Activated CD8-positive, alpha-beta memory T cell treated with anti-CD3 and anti-CD28 coated beads, Interleukin-2, amount 50 U/mL, for 48 hours (primary cell): ENCODE data around the gene COL6A1.
A peak's percentile ranks its signal among the peaks of the same experiment; 100 is the strongest.
"Not testable (repeated sequence)": the region's sequence is repeated elsewhere in the genome, so short reads cannot be mapped to it uniquely, and the experiment has no call there.

Experiments
- DNase-seq: peaks from one replicate; pipeline ENCODE4 v3.0.0-alpha.2; 2020

Gene COL6A1

GRCh38 chr21:45994759-45995685, 13.5 kb downstream of the COL6A1 start:
- DNase-seq: peak; percentile 46

GRCh38 chr21:45995686-45996179, 14.2 kb downstream of the COL6A1 start:
- DNase-seq: peak; percentile 49

DNA sequence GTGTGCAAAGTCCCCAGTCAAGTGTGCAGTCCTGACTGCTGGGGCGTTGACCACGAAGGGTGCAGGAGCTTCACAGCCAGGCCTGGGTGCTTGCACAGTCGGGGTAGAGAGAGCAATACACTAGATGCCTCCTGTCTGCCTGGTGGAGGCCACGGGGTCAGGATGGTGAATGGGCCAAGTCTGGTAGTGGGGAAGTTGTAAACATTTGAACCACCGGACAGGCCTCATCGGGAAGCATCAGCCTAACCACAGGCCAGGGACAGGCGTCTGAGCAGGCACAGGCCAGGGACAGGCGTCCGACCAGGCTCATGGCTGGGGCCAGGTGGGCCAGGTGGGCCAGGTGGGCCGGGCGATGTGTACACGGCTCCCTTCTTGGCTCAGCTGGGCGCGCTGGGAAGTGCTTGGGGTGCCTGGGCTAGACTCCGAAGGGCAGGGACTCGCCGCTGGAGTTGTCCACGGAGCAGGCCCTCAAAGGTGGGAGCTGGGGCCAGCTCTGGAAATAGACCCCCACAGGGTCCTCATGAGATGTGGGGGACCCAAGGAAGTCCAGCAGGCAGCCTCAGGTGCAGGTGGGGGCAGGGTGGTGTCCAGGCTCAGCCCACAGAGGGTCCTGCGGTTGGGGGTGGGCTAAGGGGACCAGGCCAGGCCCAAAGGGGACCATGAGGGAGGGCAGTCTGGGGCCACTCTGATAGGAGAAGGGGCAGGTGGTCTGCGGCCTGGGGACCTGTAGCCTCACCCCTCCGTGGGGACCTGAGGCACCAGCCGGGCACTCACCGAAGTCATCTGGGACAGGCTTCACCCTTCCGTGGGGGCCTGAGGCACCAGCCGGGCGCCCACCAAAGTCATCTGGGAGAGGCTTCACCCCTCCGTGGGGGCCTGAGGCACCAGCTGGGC, 15.0 kb downstream of the COL6A1 start:
- DNase-seq: peak; percentile 37

DNA sequence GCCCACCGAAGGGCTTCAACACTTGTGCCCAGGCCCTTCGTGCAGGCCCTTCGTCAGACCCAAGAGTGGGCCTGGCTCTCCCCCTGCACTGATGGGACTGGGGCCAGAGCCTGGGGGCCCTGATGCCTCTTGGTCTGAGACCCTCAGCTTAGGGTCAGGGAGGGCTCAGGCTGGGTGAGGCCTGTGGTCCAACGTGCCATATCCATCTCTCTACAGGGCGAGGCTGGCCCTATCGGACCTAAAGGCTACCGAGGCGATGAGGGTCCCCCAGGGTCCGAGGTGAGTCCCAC, 15.6 kb downstream of the COL6A1 start:
- DNase-seq: peak; percentile 42

DNA sequence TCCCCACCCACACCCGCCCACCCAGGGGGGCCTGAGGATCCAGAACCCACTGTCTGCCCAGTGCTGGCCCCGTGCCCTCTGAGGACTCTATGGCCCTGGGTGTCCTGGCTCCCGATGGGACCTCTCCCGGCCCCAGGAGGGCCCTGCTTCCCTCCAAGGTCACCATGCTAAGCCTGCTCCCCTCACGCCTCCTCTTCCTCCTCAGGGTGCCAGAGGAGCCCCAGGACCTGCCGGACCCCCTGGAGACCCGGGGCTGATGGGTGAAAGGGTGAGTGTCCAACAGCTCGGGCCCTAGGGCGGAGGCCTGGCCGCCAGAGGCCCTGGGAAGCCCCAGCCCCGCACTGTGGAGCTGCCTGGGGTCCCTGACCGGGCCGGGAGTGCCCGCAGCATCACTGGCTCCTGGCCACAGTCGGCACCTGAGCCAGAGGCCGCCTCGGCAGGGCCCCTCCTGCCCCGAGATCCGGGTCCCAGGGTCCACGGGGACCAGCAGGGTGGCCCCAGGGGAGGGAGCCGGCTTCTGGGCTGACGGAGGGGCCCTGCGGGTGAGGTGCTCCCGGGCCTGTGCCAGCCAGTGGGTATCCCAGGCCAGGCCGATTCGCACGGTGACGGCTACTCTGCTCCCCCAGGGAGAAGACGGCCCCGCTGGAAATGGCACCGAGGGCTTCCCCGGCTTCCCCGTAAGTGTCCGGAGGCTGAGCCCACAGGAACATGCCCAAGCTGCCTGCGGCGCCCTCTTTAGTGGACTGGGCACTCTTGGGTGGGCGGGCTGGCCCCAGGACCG, 16.1 kb downstream of the COL6A1 start:
- no peak for DNase-seq

DNA sequence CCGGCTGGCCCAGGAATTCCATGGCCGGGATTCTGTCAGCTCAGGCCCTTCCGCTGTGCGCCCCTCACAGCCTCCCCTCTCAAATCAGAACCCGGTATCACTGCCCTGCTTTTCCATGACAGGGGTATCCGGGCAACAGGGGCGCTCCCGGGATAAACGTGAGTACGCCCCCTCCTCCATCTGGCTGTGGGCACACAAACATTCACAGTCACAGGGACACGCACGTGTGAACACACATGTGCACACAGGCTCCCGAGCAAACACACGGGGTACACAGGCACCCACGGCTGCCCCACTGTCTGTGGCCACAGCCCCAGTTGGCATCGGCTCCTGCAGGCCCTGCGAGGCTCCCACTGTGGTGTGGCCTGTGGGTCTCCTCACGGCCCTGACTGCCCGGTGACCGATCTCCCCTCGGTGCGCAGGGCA, 16.7 kb downstream of the COL6A1 start:
- DNase-seq: no peak

DNA sequence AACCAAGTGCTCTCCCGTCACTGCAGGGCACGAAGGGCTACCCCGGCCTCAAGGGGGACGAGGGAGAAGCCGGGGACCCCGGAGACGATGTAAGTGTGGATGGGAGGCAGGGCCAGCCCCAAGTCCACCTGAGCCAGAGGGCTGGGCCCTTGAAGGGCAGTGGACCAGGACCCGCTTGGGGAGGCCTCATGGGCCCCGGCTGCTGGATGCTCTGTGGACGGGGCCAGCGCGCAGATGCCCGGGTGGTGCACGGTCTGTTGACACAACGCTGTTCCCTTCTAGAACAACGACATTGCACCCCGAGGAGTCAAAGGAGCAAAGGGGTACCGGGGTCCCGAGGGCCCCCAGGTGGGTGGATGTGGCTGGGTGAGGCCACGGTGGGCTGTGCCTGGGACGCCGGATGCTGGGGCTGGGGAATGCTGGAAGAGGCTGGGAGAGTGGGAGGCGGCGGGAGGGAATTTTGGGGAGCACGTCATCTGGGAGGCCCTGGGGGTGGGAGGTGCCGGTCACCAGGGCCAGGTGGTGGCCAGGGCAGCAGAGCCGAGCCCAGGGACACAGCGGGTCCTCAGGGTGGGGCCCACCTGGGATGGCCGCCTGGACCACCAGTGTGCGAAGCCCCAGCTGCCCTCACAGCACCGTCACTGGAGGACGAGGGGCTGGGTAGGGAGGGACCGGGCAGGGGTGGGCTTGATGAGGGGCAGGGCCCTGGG, 17.5 kb downstream of the COL6A1 start:
- peak; percentile 26 for DNase-seq

DNA sequence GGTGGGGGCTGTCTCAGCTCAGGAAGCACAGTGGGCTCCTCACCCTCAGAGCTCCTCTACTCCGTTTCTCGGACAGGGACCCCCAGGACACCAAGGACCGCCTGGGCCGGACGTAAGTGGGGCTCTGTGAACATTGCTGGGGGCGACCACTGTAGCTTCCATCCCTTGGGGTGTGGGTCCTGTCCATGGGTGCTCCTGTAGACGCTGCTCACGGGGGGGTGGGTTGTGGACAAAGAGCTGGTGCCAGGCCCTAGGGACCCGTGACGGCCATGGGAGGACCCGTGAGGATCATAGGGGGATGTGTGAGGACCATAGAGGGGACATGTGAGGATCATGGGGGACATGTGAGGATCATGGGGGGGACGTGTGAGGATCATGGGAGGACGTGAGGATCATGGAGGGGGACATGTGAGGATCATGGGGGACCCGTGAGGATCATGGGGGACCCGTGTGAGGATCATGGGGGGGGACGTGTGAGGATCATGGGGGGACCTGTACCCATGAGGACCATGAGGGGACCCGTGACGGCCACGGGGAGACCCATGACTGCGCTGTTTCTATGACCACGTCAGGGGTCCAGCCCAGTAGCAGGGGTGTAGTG, 18.1 kb downstream of the COL6A1 start:
- no peak for DNase-seq

DNA sequence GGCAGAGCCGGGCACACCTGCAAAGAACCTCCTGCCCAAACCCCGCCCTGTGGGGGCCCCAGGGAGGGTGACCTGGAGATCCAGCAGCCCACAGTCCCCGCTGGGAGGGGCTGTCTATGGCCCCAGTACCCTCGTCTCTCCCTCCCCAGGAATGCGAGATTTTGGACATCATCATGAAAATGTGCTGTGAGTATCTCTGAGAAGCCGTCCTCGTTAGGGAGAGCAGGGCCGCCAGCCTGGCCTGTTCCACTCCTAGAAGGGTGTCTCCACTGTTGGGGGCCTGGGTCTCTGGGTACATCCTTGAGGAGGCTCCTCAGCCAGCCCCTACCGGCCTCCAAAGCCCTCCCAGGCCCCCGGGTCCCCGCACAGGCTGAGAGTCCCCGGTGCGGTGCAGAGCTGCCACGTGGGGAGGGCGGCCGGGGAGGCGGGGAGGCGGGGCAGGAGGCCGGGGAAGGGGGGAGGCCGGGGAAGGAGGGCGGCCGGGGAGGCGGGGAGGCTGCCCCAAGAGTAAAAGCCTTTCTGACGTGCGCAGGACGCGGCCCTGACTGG, 18.7 kb downstream of the COL6A1 start:
- peak; percentile 35 for DNase-seq

DNA sequence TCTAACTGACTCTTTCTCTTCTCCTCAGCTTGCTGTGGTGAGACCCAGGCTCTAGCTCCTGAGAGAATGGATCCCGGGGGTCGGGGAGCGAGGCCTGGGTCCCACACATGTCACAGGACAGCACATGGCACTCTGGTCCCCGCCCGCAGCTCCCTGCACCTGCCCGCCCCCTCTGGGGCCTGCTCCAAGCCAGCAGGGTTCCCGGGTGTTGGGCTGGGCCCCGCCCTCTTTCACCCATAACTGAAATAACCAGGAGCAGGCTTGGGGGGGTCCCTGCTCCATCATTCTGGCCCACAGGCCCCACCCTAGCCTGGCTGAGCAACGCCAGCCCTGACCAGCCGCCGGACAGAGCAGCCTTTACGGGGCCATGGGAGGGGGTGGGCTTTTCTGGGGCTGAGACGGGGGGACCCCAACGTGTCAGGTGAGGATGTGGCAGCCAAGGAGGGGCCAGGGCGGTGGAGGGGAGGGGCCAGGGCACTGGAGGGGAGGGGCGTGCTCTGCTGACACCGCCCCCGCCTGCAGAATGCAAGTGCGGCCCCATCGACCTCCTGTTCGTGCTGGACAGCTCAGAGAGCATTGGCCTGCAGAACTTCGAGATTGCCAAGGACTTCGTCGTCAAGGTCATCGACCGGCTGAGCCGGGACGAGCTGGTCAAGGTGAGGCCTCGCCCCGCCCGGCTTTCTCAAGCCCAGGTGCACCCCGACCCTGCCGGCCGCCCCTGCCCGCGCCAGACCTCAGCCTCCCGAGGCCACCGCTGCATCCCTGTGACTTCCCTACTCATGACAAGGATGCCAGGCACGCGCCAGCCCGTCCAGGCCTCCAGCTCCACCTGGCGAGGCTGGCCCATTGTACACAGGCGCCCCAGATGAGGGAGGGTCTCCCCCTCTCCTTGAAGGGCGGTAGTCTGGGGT, 19.4 kb downstream of the COL6A1 start:
- DNase-seq: peak; percentile 33

DNA sequence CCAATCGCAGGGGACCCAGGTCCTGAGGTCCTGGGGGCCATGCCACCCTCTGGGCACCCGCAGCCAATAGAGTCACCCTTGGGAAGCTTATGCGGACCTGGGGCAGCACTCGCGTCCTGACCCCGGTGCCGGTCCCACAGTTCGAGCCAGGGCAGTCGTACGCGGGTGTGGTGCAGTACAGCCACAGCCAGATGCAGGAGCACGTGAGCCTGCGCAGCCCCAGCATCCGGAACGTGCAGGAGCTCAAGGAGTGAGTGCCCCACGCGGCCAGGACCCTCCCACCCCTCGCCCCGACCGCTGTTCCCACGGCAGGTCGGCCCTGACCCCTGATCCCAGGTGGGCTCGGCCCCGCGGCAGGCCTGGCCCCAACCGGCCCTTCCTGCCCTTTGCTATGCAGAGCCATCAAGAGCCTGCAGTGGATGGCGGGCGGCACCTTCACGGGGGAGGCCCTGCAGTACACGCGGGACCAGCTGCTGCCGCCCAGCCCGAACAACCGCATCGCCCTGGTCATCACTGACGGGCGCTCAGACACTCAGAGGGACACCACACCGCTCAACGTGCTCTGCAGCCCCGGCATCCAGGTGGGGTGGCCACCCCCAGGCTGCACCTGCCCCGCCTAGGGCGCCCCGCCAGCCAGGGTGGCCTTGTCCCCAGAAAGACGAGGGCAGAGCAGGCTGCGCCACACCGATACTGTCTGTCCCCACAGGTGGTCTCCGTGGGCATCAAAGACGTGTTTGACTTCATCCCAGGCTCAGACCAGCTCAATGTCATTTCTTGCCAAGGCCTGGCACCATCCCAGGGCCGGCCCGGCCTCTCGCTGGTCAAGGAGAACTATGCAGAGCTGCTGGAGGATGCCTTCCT, 20.5 kb downstream of the COL6A1 start:
- peak; percentile 43 for DNase-seq

- peak; percentile 36 for DNase-seq
Measured at GRCh38 chr21:46002841-46003574, 21.4 kb downstream of the COL6A1 start.

- no peak for DNase-seq
Measured at GRCh38 chr21:46003575-46004007, 22.0 kb downstream of the COL6A1 start.

DNA sequence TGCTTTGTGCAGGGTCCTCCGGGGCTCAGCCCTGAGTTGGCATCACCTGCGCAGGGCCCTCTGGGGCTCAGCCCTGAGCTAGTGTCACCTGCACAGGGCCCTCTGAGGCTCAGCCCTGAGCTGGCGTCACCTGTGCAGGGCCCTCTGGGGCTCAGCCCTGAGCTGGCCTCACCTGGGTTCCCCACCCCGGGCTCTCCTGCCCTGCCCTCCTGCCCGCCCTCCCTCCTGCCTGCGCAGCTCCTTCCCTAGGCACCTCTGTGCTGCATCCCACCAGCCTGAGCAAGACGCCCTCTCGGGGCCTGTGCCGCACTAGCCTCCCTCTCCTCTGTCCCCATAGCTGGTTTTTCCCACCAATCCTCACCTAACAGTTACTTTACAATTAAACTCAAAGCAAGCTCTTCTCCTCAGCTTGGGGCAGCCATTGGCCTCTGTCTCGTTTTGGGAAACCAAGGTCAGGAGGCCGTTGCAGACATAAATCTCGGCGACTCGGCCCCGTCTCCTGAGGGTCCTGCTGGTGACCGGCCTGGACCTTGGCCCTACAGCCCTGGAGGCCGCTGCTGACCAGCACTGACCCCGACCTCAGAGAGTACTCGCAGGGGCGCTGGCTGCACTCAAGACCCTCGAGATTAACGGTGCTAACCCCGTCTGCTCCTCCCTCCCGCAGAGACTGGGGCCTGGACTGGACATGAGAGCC, 22.7 kb downstream of the COL6A1 start:
- peak; percentile 33 for DNase-seq

GRCh38 chr21:46005081-46005480, 23.5 kb downstream of the COL6A1 start:
- peak; percentile 35 for DNase-seq

DNA sequence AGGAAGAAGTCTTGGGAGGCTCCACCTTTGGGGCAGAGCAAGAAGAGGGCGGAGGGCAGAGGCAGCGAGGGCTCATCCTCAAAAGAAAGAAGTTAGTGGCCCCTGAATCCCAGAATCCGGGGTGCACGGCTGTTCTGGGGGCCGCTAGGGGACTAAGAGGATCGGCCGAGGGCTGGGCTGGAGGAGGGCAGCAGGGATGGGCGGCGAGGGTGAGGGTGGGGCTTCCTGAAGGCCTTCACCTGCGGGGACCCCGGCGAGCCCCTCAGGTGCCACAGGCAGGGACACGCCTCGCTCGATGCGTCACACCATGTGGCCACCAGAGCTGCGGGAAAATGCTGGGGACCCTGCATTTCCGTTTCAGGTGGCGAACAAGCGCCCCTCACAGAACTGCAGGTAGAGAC, 23.9 kb downstream of the COL6A1 start:
- DNase-seq: no peak

DNA sequence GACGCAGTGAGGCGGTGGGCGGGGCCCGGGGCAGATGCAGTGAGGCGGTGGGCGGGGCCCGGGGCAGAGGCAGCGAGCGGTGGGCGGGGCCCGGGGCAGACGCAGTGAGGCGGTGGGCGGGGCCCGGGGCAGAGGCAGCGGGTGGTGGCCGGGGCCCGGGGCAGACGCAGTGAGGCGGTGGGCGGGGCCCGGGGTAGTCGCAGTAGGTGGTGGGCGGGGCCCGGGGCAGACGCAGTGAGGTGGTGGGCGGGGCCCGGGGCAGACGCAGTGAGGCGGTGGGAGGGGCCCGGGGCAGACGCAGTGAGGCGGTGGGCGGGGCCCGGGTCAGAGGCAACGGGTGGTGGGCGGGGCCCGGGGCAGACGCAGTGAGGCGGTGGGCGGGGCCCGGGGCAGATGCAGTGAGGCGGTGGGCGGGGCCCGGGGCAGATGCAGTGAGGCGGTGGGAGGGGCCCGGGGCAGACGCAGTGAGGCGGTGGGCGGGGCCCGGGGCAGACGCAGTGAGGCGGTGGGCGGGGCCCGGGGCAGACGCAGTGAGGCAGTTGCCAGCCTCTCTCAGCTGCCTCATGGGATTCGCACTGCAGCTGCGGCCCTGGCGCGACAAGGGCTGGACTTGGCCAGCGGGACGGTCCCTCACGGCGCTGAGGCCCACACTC, 24.4 kb downstream of the COL6A1 start:
- not testable (repeated sequence) for DNase-seq
